ENCODE measurements around the gene MCTS1.
"Not testable (repeated sequence)": the region's sequence is repeated elsewhere in the genome, so short reads cannot be mapped to it uniquely, and the experiment has no call there.

MCTS1 gene

GRCh38 chrX:120617996-120618630, 14.2 kb downstream of the MCTS1 start:
- POLR2A ChIA-PET = no interaction called here
- CTCF ChIA-PET = interaction anchor here (1.5 kb wide), 1 partner anchor 9 kb away, joined by 5 read pairs; no protein-coding TSS in a partner anchor
- TF ChIP-seq CTCF (IDR thresholded peaks at IDR 0.05; ENCODE audit: control extremely low read depth, extremely low read depth, low read depth, missing control alignments) = no peak
- DNase-seq (ENCODE audit: extremely low spot score) = no peak

GRCh38 chrX:120625371-120625770, 21.5 kb downstream of the MCTS1 start:
- ChIA-PET POLR2A (no interaction called here), CTCF (no interaction called here)
- TF ChIP-seq CTCF (IDR thresholded peaks at IDR 0.05; ENCODE audit: control extremely low read depth, extremely low read depth, low read depth, missing control alignments) = no peak
- no peak for DNase-seq (ENCODE audit: extremely low spot score)

GRCh38 chrX:120629667-120630537, 26.0 kb downstream of the MCTS1 start, which contains the start of gene C1GALT1C1:
Gene C1GALT1C1, minus strand, starts transcription at chrX:120630054. Its CDS starts 2,888 bp downstream, at chrX:120627166.
- CTCF ChIA-PET = no interaction called here
- POLR2A ChIA-PET = no interaction called here

GRCh38 chrX:120638619-120639018, 34.7 kb downstream of the MCTS1 start:
- POLR2A ChIA-PET = no interaction called here
- CTCF ChIA-PET = no interaction called here
- TF ChIP-seq CTCF (IDR thresholded peaks at IDR 0.05; ENCODE audit: control extremely low read depth, extremely low read depth, low read depth, missing control alignments) = no peak
- no peak for DNase-seq (ENCODE audit: extremely low spot score)

More at GRCh38 chrX:120629667-120630537, 26.0 kb downstream of the MCTS1 start, which contains the start of gene C1GALT1C1:
- peak; percentile 84 for DNase-seq (ENCODE audit: extremely low spot score)
- TF ChIP-seq CTCF (IDR thresholded peaks at IDR 0.05; ENCODE audit: control extremely low read depth, extremely low read depth, low read depth, missing control alignments) = no peak

- CTCF ChIA-PET = no interaction called here
Measured at GRCh38 chrX:120642871-120643270, 39.0 kb downstream of the MCTS1 start.

GRCh38 chrX:120647127-120647526, 43.2 kb downstream of the MCTS1 start:
- no peak for TF ChIP-seq CTCF (IDR thresholded peaks at IDR 0.05; ENCODE audit: control extremely low read depth, extremely low read depth, low read depth, missing control alignments)
- DNase-seq (ENCODE audit: extremely low spot score) = no peak
- CTCF ChIA-PET = no interaction called here
- POLR2A ChIA-PET = no interaction called here

More at GRCh38 chrX:120642871-120643270, 39.0 kb downstream of the MCTS1 start:
- POLR2A ChIA-PET = no interaction called here
- TF ChIP-seq CTCF (IDR thresholded peaks at IDR 0.05; ENCODE audit: control extremely low read depth, extremely low read depth, low read depth, missing control alignments) = no peak
- no peak for DNase-seq (ENCODE audit: extremely low spot score)

GRCh38 chrX:120652256-120652655, 48.4 kb downstream of the MCTS1 start:
- POLR2A ChIA-PET; DNase-seq (ENCODE audit: extremely low spot score): not testable (repeated sequence)
- CTCF ChIA-PET = interaction anchor here (1.6 kb wide), 1 partner anchor 14 kb away, joined by 3 read pairs; no protein-coding TSS in a partner anchor
